ACC112 (cell line): ENCODE data around the gene CACNA1S.

Experiments
- H2AFZ ChIP-seq: fragments of 200-600 bp; sonication (generic); one replicate; pipeline ENCODE4 v1.6.0; 2017; ENCODE audit warnings: antibody characterized with exemption, low read length; ENCODE audit not compliant: unreplicated experiment
- H3K27ac ChIP-seq: fragments of 200-600 bp; sonication (generic); 2 replicates; pipeline ENCODE4 v1.5.1; 2014; ENCODE audit warnings: low read depth, mild to moderate bottlenecking, antibody characterized with exemption, low read length, moderate library complexity
- H3K27me3 ChIP-seq: fragments of 200-600 bp; sonication (generic); 2 replicates; pipeline ENCODE4 v1.6.1; 2014; ENCODE audit warnings: mild to moderate bottlenecking, antibody characterized with exemption, low read length, moderate library complexity, mixed read lengths; ENCODE audit not compliant: insufficient read depth
- H3K36me3 ChIP-seq: fragments of 200-600 bp; sonication (generic); 2 replicates; pipeline ENCODE4 v1.6.1; 2016; ENCODE audit warnings: mild to moderate bottlenecking, antibody characterized with exemption, low read length, moderate library complexity, mixed read lengths; ENCODE audit not compliant: insufficient read depth
- H3K4me1 ChIP-seq: fragments of 200-600 bp; sonication (generic); one replicate; pipeline ENCODE4 v1.6.1; 2016; ENCODE audit warnings: low read length, mixed read lengths; ENCODE audit not compliant: insufficient read depth, unreplicated experiment, control insufficient read depth
- H3K4me3 ChIP-seq: fragments of 200-600 bp; sonication (generic); 2 replicates; pipeline ENCODE4 v1.5.1; 2014; ENCODE audit warnings: mild to moderate bottlenecking, low read depth, low read length
- H3K79me2 ChIP-seq: fragments of 200-600 bp; sonication (generic); one replicate; pipeline ENCODE4 v1.6.0; 2016; ENCODE audit warnings: low read length; ENCODE audit not compliant: control insufficient read depth, unreplicated experiment, insufficient read depth

The CACNA1S gene

DNA sequence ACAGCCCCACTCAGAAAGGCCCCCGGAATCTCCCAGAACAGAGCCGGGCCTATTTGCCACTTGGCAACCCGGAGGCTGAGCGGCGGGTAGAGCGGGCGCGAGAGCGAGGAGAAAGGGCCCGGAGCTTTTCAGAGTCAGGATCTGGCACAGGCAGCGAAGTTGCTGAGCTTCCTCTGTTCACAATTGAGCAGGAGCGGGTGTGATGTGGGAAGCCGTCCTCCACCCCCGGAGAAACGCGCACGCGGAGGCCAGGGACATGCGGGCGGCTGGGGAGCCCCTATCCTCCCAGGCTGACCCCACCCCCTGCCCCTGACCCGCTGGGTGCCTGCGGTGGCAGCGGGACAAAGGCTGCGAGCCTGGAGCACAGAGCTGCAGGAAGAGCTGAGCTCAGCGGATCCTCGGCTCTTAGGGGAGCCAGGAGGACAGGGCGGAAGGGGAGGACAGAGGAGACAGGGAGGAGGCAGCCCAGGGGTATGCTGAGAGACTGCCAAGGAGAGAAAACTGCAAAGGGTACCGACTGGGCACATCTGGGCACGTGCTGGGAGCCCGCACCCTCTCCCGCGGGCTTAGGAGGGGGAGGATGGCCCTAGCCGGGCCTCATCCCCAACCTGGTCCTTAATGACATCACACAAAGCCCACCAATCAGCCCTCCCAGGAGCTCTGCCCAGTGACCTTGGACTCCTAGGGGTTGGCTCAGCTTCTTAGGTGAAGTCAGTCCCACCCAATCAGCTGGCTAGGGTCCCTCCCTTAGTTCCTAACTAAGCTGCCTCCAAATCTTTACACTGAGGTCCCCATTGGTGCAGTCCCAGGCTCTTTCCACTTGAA lies 98.0 kb downstream of the CACNA1S start:
- H3K4me3 ChIP-seq = no peak overlapping the region
- H3K79me2 ChIP-seq = no peaks in the 10 kb centered on the region
- H3K36me3 ChIP-seq = no peaks in the 10 kb centered on the region
- H3K4me1 ChIP-seq = peaks cover 14% of the 10 kb centered on the region
- no peak overlapping the region for H3K27ac ChIP-seq
- no peak overlapping the region for H2AFZ ChIP-seq
- peaks cover 52% of the 10 kb centered on the region for H3K27me3 ChIP-seq

DNA sequence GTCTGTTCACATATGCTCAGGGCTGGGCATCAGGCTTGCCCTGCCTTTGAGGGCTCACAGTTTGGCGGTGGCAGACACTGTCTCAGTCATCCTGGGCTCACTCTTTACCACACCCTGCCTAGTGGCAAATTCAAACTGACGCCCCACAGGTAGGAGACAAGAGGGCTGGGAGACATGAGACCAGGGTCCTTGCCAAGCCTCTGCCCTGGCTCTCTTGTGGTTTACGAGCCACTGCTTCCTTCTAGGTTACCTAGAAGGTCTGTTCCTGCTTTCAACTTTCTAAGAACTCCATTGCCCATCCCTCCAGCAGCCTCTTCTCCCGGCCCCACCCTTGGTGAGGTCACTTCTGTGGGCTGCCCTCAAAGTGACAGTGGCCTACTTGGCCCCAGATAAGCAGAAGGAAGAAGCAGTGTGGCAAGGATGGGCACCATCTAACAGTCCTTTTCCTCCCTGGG lies 99.2 kb downstream of the CACNA1S start:
- Histone ChIP-seq H3K4me3 (no peak overlapping the region), H3K79me2 (no peaks in the 10 kb centered on the region), H3K27ac (no peak overlapping the region), H2AFZ (no peak overlapping the region), H3K4me1 (peaks cover 14% of the 10 kb centered on the region), H3K27me3 (peaks cover 52% of the 10 kb centered on the region), H3K36me3 (no peaks in the 10 kb centered on the region)

DNA sequence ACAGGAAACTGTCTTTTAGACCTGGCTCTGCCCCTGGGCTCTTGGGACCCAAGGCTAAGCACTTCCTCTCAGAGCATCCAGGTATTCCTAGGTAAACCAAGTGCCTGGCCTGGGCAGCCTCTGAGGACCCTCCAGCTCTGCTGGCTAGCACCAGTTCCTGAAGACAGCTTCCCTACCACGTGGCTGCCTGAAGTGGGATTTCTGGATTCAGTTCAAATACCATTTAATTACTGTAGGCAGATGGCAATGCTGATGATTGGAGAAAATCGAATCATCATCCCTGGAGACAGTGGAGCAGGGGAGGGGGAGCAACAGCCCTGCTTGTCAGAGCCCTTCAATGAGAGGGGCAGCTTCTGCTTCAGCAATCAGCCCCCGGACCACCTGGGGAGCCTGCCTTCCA lies 100.6 kb downstream of the CACNA1S start:
- Histone ChIP-seq H3K36me3 (no peaks in the 10 kb centered on the region), H3K4me3 (no peak overlapping the region), H3K79me2 (no peaks in the 10 kb centered on the region), H2AFZ (no peak overlapping the region), H3K27ac (no peak overlapping the region), H3K4me1 (peaks cover 14% of the 10 kb centered on the region), H3K27me3 (peaks cover 44% of the 10 kb centered on the region)

DNA sequence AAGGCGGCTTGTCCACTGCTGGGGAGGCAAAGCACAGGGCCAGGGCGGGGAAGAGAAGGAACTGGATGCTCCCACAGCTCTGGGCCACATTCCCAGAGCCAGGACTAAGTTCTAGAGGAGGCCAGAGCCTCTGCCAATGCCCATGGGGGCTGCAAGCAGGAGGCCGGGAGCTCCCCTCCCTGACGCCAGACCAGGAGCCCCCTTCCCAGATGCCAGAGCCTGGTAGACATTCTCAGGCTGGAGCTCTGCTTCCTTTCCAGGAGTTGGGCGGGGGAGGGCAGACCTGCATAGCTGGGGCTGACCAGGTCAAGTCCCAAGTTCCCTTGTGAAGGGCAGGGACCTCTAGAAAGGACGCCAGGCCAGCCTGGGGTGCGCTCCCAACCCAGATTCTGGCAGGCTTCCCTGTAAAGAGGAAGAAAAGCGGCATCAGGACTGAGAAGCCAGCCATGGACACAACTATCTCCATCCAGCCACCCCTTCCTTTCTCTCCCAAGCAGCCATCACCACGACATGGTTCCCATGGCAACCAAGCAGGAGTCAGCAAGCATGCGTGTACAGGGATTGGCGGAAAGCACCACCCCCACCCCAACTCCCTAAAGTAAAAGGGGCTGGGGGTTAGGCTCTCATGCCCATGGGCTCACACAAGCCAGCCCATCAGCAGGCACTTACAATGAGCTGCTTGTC lies 102.1 kb downstream of the CACNA1S start:
- no peaks in the 10 kb centered on the region for H3K36me3 ChIP-seq
- no peak overlapping the region for H3K27ac ChIP-seq
- H3K4me3 ChIP-seq = no peak overlapping the region
- H2AFZ ChIP-seq = no peak overlapping the region
- H3K27me3 ChIP-seq = peaks cover 30% of the 10 kb centered on the region
- no peaks in the 10 kb centered on the region for H3K4me1 ChIP-seq
- H3K79me2 ChIP-seq = no peaks in the 10 kb centered on the region

DNA sequence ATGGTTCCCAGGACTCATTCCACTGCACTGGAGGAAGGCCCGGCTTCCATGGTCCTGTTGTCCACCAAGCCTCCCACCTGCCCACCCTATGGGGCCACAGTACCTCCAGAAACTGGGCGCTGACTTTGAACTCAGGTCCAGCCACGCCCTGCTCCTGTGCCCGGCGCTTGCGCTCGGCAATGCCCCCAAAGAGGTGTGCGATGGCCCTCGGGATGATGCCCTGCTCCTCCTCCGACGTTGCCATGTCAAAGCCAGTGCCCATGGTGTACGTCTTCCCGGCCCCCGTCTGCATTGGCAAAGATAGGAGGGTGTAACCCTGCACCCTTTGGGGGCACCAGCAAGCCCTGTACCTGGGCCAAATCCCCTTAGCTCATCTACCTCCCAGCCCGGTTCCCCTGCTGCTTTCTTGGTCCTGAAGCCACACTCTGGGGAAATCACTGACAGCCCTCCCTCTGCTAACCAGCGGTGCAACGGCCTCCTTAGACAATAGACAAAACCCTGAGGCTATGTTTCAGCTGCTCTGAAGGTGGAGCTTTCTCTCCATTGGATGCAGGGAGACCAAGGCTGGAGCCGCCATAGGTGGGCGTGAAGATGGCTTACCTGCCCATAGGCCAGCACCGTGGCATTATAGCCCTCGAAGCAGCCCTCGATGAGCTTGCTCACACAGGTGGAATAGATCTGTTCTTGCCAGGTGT lies 103.4 kb downstream of the CACNA1S start:
- no peak overlapping the region for H3K27ac ChIP-seq
- H2AFZ ChIP-seq = no peak overlapping the region
- H3K27me3 ChIP-seq = peaks cover 19% of the 10 kb centered on the region
- no peak overlapping the region for H3K4me3 ChIP-seq
- no peaks in the 10 kb centered on the region for H3K4me1 ChIP-seq
- H3K79me2 ChIP-seq = no peaks in the 10 kb centered on the region
- H3K36me3 ChIP-seq = no peaks in the 10 kb centered on the region

- peaks cover 6% of the 10 kb centered on the region; the same call in 1 of the 2 replicates for H3K27me3 ChIP-seq
- H3K4me1 ChIP-seq = no peaks in the 10 kb centered on the region
- no peak overlapping the region for H3K4me3 ChIP-seq
- H3K36me3 ChIP-seq = no peaks in the 10 kb centered on the region
- no peak overlapping the region for H3K27ac ChIP-seq
- no peak overlapping the region for H2AFZ ChIP-seq
- no peaks in the 10 kb centered on the region for H3K79me2 ChIP-seq
Observed at GRCh38 chr1:201007481-201007880, 104.7 kb downstream of the CACNA1S start.

DNA sequence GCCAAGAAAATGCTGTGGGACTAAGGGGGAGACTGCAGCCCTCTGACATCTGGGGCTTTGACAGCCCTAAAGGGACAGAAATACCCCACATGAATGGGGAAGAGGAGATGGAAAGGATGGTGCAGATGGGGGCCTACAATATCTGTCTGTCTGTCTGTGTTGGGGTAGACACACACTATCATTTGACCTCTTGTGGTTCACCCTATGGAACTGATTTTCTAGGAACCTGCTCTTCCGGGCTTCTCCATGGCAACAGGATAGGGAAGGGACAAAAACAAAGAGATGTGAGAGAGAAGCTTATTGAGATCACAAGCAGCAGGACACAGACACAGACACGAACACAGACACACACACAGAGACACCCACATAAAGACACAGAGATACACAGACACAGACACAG lies 105.8 kb downstream of the CACNA1S start:
- Histone ChIP-seq H3K27ac (no peak overlapping the region), H3K36me3 (no peaks in the 10 kb centered on the region), H3K79me2 (no peaks in the 10 kb centered on the region), H3K4me1 (no peaks in the 10 kb centered on the region), H2AFZ (no peak overlapping the region), H3K27me3 (no peaks in the 10 kb centered on the region), H3K4me3 (no peak overlapping the region)

DNA sequence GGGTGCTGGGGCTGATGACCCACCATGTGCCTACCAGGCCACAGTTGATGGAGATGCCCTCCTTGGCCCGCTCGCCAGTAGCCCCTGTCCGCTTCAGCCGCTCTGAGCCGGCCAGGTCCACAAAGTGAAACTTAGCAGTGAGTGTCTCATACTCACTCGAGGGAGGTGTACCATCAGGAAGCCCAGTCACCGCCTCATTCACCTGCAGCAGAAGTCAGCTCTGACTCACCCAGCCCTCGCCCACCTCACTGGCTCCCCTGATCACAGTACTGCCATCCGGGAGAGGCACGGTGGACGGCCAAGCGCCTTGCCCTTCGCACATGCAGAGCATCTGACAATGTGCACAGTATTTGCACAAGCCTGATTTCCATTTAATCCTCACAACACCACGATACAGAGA lies 107.5 kb downstream of the CACNA1S start:
- Histone ChIP-seq H3K4me1 (no peaks in the 10 kb centered on the region), H3K36me3 (no peaks in the 10 kb centered on the region), H3K79me2 (no peaks in the 10 kb centered on the region), H2AFZ (no peak overlapping the region), H3K4me3 (no peak overlapping the region), H3K27ac (no peak overlapping the region), H3K27me3 (no peaks in the 10 kb centered on the region)

GRCh38 chr1:201004154-201004553 lies 108.1 kb downstream of the CACNA1S start:
- H2AFZ ChIP-seq = no peak overlapping the region
- no peaks in the 10 kb centered on the region for H3K79me2 ChIP-seq
- no peak overlapping the region for H3K27ac ChIP-seq
- H3K4me1 ChIP-seq = no peaks in the 10 kb centered on the region
- no peaks in the 10 kb centered on the region for H3K27me3 ChIP-seq
- no peak overlapping the region for H3K4me3 ChIP-seq
- H3K36me3 ChIP-seq = no peaks in the 10 kb centered on the region

- Histone ChIP-seq H2AFZ (no peak overlapping the region), H3K79me2 (no peaks in the 10 kb centered on the region), H3K27me3 (no peaks in the 10 kb centered on the region), H3K27ac (no peak overlapping the region), H3K4me1 (no peaks in the 10 kb centered on the region), H3K4me3 (no peak overlapping the region), H3K36me3 (no peaks in the 10 kb centered on the region)
Observed at GRCh38 chr1:201002510-201002909, 109.7 kb downstream of the CACNA1S start.
